ENCODE data around the gene CGB2.
A peak's percentile ranks its signal among the peaks of the same experiment; 100 is the strongest.

The CGB2 gene

GRCh38 chr19:49070416-49070815 is 38.7 kb downstream of the CGB2 start:
- no peak for DNase-seq

GRCh38 chr19:49071860-49072547 is 40.3 kb downstream of the CGB2 start:
- no peak for DNase-seq

GRCh38 chr19:49073514-49074378 is 42.1 kb downstream of the CGB2 start:
- no peak for DNase-seq

- peak in 1 of 2 experiments; percentile 14 for DNase-seq
These were observed 43.2 kb downstream of the CGB2 start for GRCh38 chr19:49074869-49075268.

- no peak for DNase-seq
These were observed 48.7 kb downstream of the CGB2 start for GRCh38 chr19:49080392-49080791.

- no peak for DNase-seq
These were observed 49.6 kb downstream of the CGB2 start for GRCh38 chr19:49081273-49081672.

Data from cerebellar nuclear complex (tissue), 1 donor.